HG03095 (cell line): ENCODE data around the gene ANKRD10.

Source experiments
- ATAC-seq: cut with Tn5 transposase; IDR thresholded peaks from one replicate; pipeline ENCODE4 v1.9.1; 2021; ENCODE audit warnings: moderate library complexity; ENCODE audit not compliant: unreplicated experiment

The ANKRD10 gene

GRCh38 chr13:110886870-110887596 lies 27.8 kb downstream of the ANKRD10 start:
- ATAC-seq, result no peak

GRCh38 chr13:110885966-110886869 lies 28.7 kb downstream of the ANKRD10 start:
- no peak for ATAC-seq

DNA sequence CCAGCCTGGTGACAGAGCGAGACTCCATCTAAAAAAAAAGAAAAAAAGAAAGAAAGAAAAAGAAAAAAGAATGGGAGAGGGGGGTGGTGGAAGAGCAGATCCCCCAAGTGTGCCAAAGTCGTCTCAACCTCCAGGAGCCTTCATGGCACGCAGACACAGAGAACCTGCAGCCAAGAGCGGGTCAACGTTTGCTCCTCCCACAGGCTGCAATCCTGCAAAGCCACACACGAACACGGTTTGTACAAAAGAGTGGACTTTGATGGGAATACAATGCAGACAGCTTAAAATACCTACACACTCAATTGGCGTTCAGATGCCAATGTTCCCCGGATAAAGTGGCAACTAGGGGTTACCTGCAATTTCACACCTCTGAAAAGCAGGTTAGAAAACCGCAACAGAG lies 29.4 kb downstream of the ANKRD10 start:
- ATAC-seq, result no peak

DNA sequence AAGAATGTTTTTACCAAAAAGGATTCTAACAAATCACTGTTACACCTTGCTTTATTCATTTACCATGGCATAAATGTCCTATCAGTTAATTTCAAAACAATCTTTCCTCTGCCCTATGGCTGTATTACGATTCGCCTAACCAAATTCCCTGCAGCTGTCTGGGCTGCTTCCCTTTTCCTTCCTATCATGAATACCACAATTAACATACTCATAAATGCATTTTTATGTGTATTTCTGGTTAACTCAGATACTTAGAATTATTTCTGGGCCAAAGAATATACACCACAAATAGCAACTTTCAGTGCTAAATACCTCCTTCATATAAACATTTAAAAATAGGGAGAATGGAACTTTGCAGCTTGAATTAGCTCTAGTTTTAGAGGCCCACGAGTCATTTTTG lies 30.4 kb downstream of the ANKRD10 start:
- no peak for ATAC-seq

- ATAC-seq, result no peak
Observed at GRCh38 chr13:110883542-110883941, 31.3 kb downstream of the ANKRD10 start.

DNA sequence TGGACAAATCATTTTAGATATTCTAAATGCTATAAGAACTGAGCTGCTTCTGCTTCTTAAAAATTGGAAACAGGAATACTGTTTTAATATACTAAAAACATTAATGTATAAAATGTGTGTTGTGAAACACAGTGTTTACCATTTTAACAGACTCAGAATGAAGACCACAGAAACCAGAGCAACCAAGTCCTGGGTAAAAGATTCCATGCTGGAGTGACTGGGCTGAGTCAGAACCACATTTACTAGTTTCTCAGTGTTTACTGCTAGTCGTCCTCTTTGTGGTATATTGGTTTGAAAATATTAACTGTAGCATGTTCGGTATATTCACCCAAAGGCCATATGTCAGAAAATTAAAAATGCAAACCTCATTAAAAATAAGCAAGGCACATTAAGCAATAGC lies 31.9 kb downstream of the ANKRD10 start:
- ATAC-seq, result no peak

DNA sequence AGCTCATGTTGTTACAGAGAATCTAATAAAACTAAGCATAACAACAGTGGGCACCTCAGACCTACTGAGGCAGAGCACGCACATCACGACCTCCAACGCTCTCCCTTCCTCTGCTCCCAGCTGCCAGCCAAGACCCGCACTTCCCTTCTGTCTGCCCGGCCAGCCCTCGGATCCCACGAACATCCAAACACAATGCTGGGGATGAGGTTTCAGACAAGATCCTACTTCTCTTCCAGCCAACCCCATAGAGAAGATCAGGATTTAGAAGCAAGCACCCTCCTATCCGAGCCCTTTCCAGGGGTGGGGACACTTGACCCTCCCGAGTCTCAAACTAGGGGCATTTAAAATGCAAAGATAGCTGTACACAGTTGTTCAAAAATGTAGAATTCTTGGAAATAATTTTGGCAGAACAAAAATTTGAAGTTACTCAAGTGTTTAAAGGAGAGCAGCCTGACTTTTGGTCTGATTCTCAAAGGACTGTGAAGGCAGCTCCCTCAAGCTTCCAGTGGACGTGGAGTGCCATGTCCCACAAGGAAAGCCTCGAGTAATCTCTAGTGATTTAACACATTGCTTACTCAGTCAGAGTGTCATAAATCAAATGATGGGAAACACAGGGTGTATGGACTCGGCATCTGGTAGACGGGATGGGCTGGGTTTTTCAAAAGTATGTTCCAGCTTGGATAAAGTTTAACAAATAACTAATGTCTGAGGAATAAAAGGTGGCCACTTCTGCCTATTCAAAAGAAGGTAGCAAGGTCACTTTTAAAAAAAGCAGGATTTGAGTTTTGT lies 32.8 kb downstream of the ANKRD10 start:
- no peak for ATAC-seq

- ATAC-seq, result no peak
Observed at GRCh38 chr13:110880627-110881026, 34.2 kb downstream of the ANKRD10 start.

GRCh38 chr13:110879482-110879881 lies 35.4 kb downstream of the ANKRD10 start:
- no peak for ATAC-seq

DNA sequence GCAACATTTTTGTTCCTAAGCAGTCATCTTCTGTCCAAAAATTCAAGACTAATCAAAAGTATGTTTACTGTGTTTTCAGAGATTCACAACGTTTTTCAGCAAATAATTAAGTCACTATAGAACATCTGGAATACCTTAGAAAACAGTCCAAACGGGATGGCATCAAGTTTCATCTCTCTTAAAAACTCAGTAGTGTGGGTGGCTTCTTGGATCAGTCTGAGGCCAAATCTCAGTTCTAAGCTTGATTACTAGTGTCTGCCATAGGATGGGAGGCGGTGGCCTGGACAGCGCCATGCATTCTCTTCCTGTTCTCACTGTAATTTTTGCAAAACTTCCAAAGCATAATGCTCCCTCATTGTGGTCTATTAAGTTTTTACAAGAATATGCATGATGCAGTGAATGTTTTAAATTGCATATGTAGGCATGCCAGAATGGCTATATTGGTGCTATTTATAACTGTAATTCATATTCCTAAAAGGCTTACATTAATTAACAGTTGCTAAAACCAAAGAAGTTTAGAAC lies 37.1 kb downstream of the ANKRD10 start:
- ATAC-seq, result no peak

- no peak for ATAC-seq
Observed at GRCh38 chr13:110876609-110877008, 38.3 kb downstream of the ANKRD10 start.

DNA sequence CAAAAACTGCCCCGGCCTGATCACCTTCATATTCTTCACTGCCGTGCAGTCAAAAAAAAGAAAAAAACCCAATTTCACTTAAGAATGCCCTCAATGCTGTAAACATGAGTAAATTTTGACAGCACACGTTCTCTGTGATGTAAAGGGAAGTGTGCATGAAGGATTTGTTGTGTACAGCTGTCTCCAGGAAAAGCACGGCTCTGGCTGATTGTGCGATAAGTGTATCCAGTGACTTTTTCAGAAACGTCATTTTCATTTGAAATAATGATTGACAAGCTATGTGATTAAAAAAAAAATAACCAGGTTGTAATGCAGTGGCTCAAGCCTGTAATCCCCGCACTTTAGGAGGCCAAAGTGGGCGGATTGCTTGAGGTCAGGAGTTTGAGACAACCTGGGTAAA lies 39.6 kb downstream of the ANKRD10 start:
- no peak for ATAC-seq

GRCh38 chr13:110874508-110874960 lies 40.3 kb downstream of the ANKRD10 start:
- ATAC-seq, result peak; percentile 61

- ATAC-seq, result no peak
Observed at GRCh38 chr13:110873639-110874507, 41.0 kb downstream of the ANKRD10 start.

GRCh38 chr13:110872768-110873638 lies 41.9 kb downstream of the ANKRD10 start:
- ATAC-seq, result no peak

DNA sequence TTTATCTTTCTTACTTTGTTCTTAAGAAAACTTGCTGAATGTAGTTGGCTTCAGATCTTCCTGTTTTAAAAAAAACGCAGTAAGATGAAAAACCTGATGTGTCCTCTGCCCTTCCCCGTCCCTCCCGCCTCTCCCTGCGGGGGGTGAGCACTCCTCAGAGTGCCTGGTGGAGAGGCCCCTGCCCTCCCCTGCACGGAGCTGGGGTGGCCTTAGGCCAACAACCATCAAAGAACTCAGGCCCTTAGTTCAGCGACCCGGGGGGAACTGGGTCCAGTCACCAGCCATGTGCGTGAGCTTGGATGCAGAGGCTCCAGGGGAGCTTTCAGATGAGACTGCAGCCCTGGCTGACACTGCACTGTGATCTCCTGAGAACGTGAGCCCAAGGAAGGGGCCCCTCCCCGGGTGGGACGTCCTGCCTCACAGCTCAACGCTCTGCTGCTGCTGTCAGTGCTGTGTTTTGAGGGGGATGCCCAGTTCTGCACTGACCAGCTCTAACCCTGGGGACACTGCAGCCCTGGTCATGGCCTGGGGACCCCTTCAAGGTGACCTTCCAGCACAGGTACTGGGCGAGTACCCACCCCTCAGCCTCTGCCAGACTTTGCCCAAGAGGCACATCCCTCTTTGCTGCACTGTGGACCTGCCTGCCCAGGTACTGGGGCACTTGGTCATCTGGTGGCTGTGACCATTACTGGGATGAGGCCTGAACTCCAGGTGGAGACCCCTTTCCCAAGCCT lies 42.7 kb downstream of the ANKRD10 start:
- ATAC-seq, result no peak

DNA sequence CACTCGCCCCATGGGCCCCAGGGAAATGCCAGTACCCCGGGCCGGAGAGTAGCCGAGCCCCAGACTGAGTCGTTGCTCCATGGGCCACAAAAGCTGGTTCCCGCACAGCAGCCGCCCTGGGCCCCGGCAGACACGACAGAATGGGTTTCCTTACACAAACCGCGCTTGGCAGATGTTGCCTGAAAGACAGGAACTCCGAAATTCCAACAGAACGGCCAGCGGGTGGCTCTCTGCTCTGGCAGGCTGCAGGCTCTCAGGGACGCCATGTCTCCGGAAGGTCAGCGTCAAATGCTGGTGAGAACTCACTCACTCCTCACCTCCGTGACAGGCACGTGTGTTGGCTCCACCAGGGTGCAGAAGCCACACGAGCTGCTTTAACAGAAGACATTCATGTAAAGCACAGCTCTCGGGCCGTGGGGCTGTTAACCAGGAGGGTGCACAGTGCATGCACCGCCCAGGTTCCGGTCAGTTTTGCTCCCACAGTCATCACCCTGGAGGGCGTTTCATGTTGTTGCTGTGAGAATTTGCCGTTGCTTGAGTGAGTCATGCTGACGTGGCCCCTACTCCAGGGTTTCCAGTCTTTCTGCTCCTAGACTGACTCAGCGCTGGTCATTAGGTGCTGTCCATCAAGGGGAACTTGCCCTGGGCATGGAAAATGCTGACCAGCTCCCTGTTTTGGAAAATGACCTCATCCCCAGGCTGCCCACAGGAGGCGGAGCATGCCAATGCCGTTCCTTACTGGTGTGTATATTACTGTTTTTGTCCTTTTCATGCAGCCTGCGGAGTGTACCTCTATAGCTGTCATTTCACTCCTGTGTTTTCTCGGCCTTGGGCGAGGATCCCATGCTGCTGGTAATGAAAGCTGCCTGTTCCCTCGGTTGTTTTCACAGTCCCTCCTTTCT lies 44.8 kb downstream of the ANKRD10 start:
- ATAC-seq, result no peak
